ENCODE results near the gene ZNF468. TPM values are rescaled to one million over a fixed set of nuclear protein-coding genes. Genes with fewer than 3 reads are reported as not detected.
"Not testable (repeated sequence)": the region's sequence is repeated elsewhere in the genome, so short reads cannot be mapped to it uniquely, and the experiment has no call there.

The ZNF468 gene
- polyA plus RNA-seq: 37.2 TPM
- long read RNA-seq, donor 1, full-length matches to known transcripts: 1 of 1 reads
- long read RNA-seq, donor 1, partial matches to known transcripts: 0 of 1 reads
- long read RNA-seq, donor 1, other reads (novel, unspliced or antisense): 0 of 1 reads
- long read RNA-seq, donor 2, full-length matches to known transcripts: 1 of 1 reads
- long read RNA-seq, donor 2, partial matches to known transcripts: 0 of 1 reads
- long read RNA-seq, donor 2, other reads (novel, unspliced or antisense): 0 of 1 reads
- long read RNA-seq, donor 3, full-length matches to known transcripts: 9 of 9 reads
- long read RNA-seq, donor 3, partial matches to known transcripts: 0 of 9 reads
- long read RNA-seq, donor 3, other reads (novel, unspliced or antisense): 0 of 9 reads
- long read RNA-seq, donor 4, full-length matches to known transcripts: 2 of 2 reads
- long read RNA-seq, donor 4, partial matches to known transcripts: 0 of 2 reads
- long read RNA-seq, donor 4, other reads (novel, unspliced or antisense): 0 of 2 reads
- long read RNA-seq, donor 5: 0 reads
- long read RNA-seq, donor 6, full-length matches to known transcripts: 4 of 27 reads
- long read RNA-seq, donor 6, partial matches to known transcripts: 23 of 27 reads
- long read RNA-seq, donor 6, other reads (novel, unspliced or antisense): 0 of 27 reads
- long read RNA-seq, donor 7, full-length matches to known transcripts: 2 of 2 reads
- long read RNA-seq, donor 7, partial matches to known transcripts: 0 of 2 reads
- long read RNA-seq, donor 7, other reads (novel, unspliced or antisense): 0 of 2 reads
- long read RNA-seq, donor 8, full-length matches to known transcripts: 1 of 1 reads
- long read RNA-seq, donor 8, partial matches to known transcripts: 0 of 1 reads
- long read RNA-seq, donor 8, other reads (novel, unspliced or antisense): 0 of 1 reads
- long read RNA-seq, donor 9, full-length matches to known transcripts: 3 of 3 reads
- long read RNA-seq, donor 9, partial matches to known transcripts: 0 of 3 reads
- long read RNA-seq, donor 9, other reads (novel, unspliced or antisense): 0 of 3 reads
- long read RNA-seq, donor 10: 0 reads
- long read RNA-seq, donor 11, full-length matches to known transcripts: 1 of 1 reads
- long read RNA-seq, donor 11, partial matches to known transcripts: 0 of 1 reads
- long read RNA-seq, donor 11, other reads (novel, unspliced or antisense): 0 of 1 reads

GRCh38 chr19:52857378-52858191 lies at the start of gene ZNF468:
Gene ZNF468 (minus strand): TSS chr19:52857619. CDS start chr19:52854272, 3,347 bp downstream.
- H3K9me3 ChIP-seq (ENCODE audit: control insufficient read depth, low read depth, low read length); H3K27me3 ChIP-seq (ENCODE audit: control insufficient read depth, insufficient read depth, low read length); H3K4me1 ChIP-seq (ENCODE audit: control insufficient read depth, insufficient read depth, low read length): not testable (repeated sequence)
- no CpG with 5 or more reads among the region's 43 CpGs for WGBS (ENCODE audit: insufficient coverage, low lambda C conversion rate)
- H3K36me3 ChIP-seq (ENCODE audit: control insufficient read depth, insufficient read depth, low read length): peaks cover 16% of the 10 kb centered on the region
- peak within 1 kb of the TSS; percentile 74 for H3K4me3 ChIP-seq (ENCODE audit: low read length)
- peak within 1 kb of the TSS; percentile 45 for H3K27ac ChIP-seq (ENCODE audit: low read length)
- peak; percentile 66 to 88 for DNase-seq

GRCh38 chr19:52904052-52904780 lies 46.8 kb upstream of the ZNF468 start:
- H3K27me3 ChIP-seq (ENCODE audit: control insufficient read depth, insufficient read depth, low read length); H3K27ac ChIP-seq (ENCODE audit: low read length); DNase-seq; H3K4me1 ChIP-seq (ENCODE audit: control insufficient read depth, insufficient read depth, low read length); H3K9me3 ChIP-seq (ENCODE audit: control insufficient read depth, low read depth, low read length); H3K4me3 ChIP-seq (ENCODE audit: low read length): not testable (repeated sequence)
- peaks cover 14% of the 10 kb centered on the region for H3K36me3 ChIP-seq (ENCODE audit: control insufficient read depth, insufficient read depth, low read length)
- no CpG with 5 or more reads among the region's 16 CpGs for WGBS (ENCODE audit: insufficient coverage, low lambda C conversion rate)

- DNase-seq: no peak
- H3K27ac ChIP-seq (ENCODE audit: low read length): no peak overlapping the region
- H3K27me3 ChIP-seq (ENCODE audit: control insufficient read depth, insufficient read depth, low read length): no peaks in the 10 kb centered on the region
- peaks cover 2% of the 10 kb centered on the region for H3K9me3 ChIP-seq (ENCODE audit: control insufficient read depth, low read depth, low read length)
- no peak overlapping the region for H3K4me3 ChIP-seq (ENCODE audit: low read length)
- H3K4me1 ChIP-seq (ENCODE audit: control insufficient read depth, insufficient read depth, low read length): no peaks in the 10 kb centered on the region
- WGBS (ENCODE audit: insufficient coverage, low lambda C conversion rate): no CpG with 5 or more reads among the region's 3 CpGs
- H3K36me3 ChIP-seq (ENCODE audit: control insufficient read depth, insufficient read depth, low read length): peaks cover 5% of the 10 kb centered on the region
Measured at GRCh38 chr19:52901842-52902241, 44.4 kb upstream of the ZNF468 start.

- no CpG with 5 or more reads among the region's 10 CpGs for WGBS (ENCODE audit: insufficient coverage, low lambda C conversion rate)
- H3K4me1 ChIP-seq (ENCODE audit: control insufficient read depth, insufficient read depth, low read length); DNase-seq; H3K36me3 ChIP-seq (ENCODE audit: control insufficient read depth, insufficient read depth, low read length); H3K27me3 ChIP-seq (ENCODE audit: control insufficient read depth, insufficient read depth, low read length); H3K4me3 ChIP-seq (ENCODE audit: low read length); H3K27ac ChIP-seq (ENCODE audit: low read length); H3K9me3 ChIP-seq (ENCODE audit: control insufficient read depth, low read depth, low read length): not testable (repeated sequence)
Measured at GRCh38 chr19:52898596-52898995, 41.2 kb upstream of the ZNF468 start.

GRCh38 chr19:52898101-52898500 lies 40.7 kb upstream of the ZNF468 start:
- no peaks in the 10 kb centered on the region for H3K27me3 ChIP-seq (ENCODE audit: control insufficient read depth, insufficient read depth, low read length)
- H3K36me3 ChIP-seq (ENCODE audit: control insufficient read depth, insufficient read depth, low read length): peaks cover 8% of the 10 kb centered on the region
- peak overlapping the region; percentile 67 for H3K4me3 ChIP-seq (ENCODE audit: low read length)
- no peaks in the 10 kb centered on the region for H3K4me1 ChIP-seq (ENCODE audit: control insufficient read depth, insufficient read depth, low read length)
- peak overlapping the region; percentile 94 for H3K27ac ChIP-seq (ENCODE audit: low read length)
- DNase-seq: no peak
- no CpG with 5 or more reads among the region's 15 CpGs for WGBS (ENCODE audit: insufficient coverage, low lambda C conversion rate)
- H3K9me3 ChIP-seq (ENCODE audit: control insufficient read depth, low read depth, low read length): peaks cover 2% of the 10 kb centered on the region

- Histone ChIP-seq H3K36me3 (ENCODE audit: control insufficient read depth, insufficient read depth, low read length) (peaks cover 10% of the 10 kb centered on the region), H3K4me1 (ENCODE audit: control insufficient read depth, insufficient read depth, low read length) (no peaks in the 10 kb centered on the region), H3K9me3 (ENCODE audit: control insufficient read depth, low read depth, low read length) (peaks cover 2% of the 10 kb centered on the region), H3K27me3 (ENCODE audit: control insufficient read depth, insufficient read depth, low read length) (no peaks in the 10 kb centered on the region), H3K4me3 (ENCODE audit: low read length) (peak within 1 kb of the TSS; percentile 67), H3K27ac (ENCODE audit: low read length) (peak within 1 kb of the TSS; percentile 94)
- DNase-seq: peak; percentile 97
- no CpG with 5 or more reads among the region's 56 CpGs for WGBS (ENCODE audit: insufficient coverage, low lambda C conversion rate)
Measured at GRCh38 chr19:52897138-52897935, 39.9 kb upstream of the ZNF468 start, which contains the start of gene ZNF320. Gene ZNF320 (minus strand): TSS chr19:52897635. CDS start chr19:52890255, 7,380 bp downstream.

GRCh38 chr19:52896431-52897137 lies 39.2 kb upstream of the ZNF468 start:
- Histone ChIP-seq H3K27me3 (ENCODE audit: control insufficient read depth, insufficient read depth, low read length) (no peaks in the 10 kb centered on the region), H3K27ac (ENCODE audit: low read length) (peak overlapping the region; percentile 94), H3K9me3 (ENCODE audit: control insufficient read depth, low read depth, low read length) (peaks cover 2% of the 10 kb centered on the region), H3K4me1 (ENCODE audit: control insufficient read depth, insufficient read depth, low read length) (no peaks in the 10 kb centered on the region), H3K4me3 (ENCODE audit: low read length) (peak overlapping the region; percentile 67), H3K36me3 (ENCODE audit: control insufficient read depth, insufficient read depth, low read length) (peaks cover 13% of the 10 kb centered on the region)
- WGBS (ENCODE audit: insufficient coverage, low lambda C conversion rate): 33% methylated on average over 3 of the region's 24 CpGs
- DNase-seq: peak; percentile 48 to 76

- H3K27ac ChIP-seq (ENCODE audit: low read length): no peak overlapping the region
- WGBS (ENCODE audit: insufficient coverage, low lambda C conversion rate): 60% methylated on average over 1 of the region's 4 CpGs
- no peaks in the 10 kb centered on the region for H3K27me3 ChIP-seq (ENCODE audit: control insufficient read depth, insufficient read depth, low read length)
- DNase-seq: no peak
- H3K36me3 ChIP-seq (ENCODE audit: control insufficient read depth, insufficient read depth, low read length): peaks cover 53% of the 10 kb centered on the region
- H3K9me3 ChIP-seq (ENCODE audit: control insufficient read depth, low read depth, low read length): peaks cover 7% of the 10 kb centered on the region
- H3K4me1 ChIP-seq (ENCODE audit: control insufficient read depth, insufficient read depth, low read length): no peaks in the 10 kb centered on the region
- no peak overlapping the region for H3K4me3 ChIP-seq (ENCODE audit: low read length)
Measured at GRCh38 chr19:52891336-52891735, 33.9 kb upstream of the ZNF468 start.

Measured in large intestine (tissue), 12 donors.